GM23338 (cell line): ENCODE data around the gene VCX2. TPM values are rescaled to one million over a fixed set of nuclear protein-coding genes. Genes with fewer than 3 reads are reported as not detected.

ENCODE experiments used
- ATAC-seq: fragments of 200-7000 bp; cut with Tn5 transposase; 3 replicates; pipeline ENCODE4 v1.9.1; 2020
- DNase-seq: peaks from one replicate; pipeline ENCODE4 v3.0.0-alpha.2; 2015; ENCODE audit warnings: low spot score
- H2AFZ ChIP-seq: fragments of 200-600 bp; sonication (generic); 2 replicates; pipeline ENCODE4 v1.8.0; 2016; ENCODE audit warnings: antibody characterized with exemption, mild to moderate bottlenecking, moderate library complexity
- H3F3A ChIP-seq: fragments of 200-600 bp; sonication (generic); replicated peaks from 2 replicates; pipeline ENCODE4 v1.8.0; 2017; ENCODE audit warnings: antibody characterized with exemption, mixed run types, low read depth
- H3K27ac ChIP-seq: fragments of 200-600 bp; sonication (generic); 2 replicates; pipeline ENCODE4 v1.6.1; 2016; ENCODE audit warnings: low read depth
- H3K27me3 ChIP-seq: fragments of 200-600 bp; sonication (generic); 2 replicates; pipeline ENCODE4 v1.8.0; 2016; ENCODE audit warnings: mild to moderate bottlenecking, mixed run types, moderate library complexity; ENCODE audit not compliant: insufficient read depth
- H3K36me3 ChIP-seq: fragments of 200-600 bp; sonication (generic); 2 replicates; pipeline ENCODE4 v1.8.0; 2016; ENCODE audit warnings: mild to moderate bottlenecking; ENCODE audit not compliant: insufficient read depth
- H3K4me1 ChIP-seq: fragments of 200-600 bp; sonication (generic); 2 replicates; pipeline ENCODE4 v1.8.0; 2016; ENCODE audit warnings: mild to moderate bottlenecking, moderate library complexity; ENCODE audit not compliant: insufficient read depth
- H3K4me2 ChIP-seq: fragments of 200-600 bp; sonication (generic); 2 replicates; pipeline ENCODE4 v1.7.1; 2017; ENCODE audit warnings: mixed run types
- H3K4me3 ChIP-seq: fragments of 200-600 bp; sonication (generic); 2 replicates; pipeline ENCODE4 v1.6.1; 2016; ENCODE audit warnings: mixed run types
- H3K79me2 ChIP-seq: fragments of 200-600 bp; sonication (generic); replicated peaks from 2 replicates; pipeline ENCODE4 v1.8.0; 2017; ENCODE audit warnings: mild to moderate bottlenecking; ENCODE audit not compliant: insufficient read depth
- H3K9me2 ChIP-seq: fragments of 200-600 bp; sonication (generic); 2 replicates; pipeline ENCODE4 v1.8.0; 2017; ENCODE audit not compliant: insufficient read depth
- H4K20me1 ChIP-seq: fragments of 200-600 bp; sonication (generic); replicated peaks from 2 replicates; pipeline ENCODE4 v1.8.0; 2017; ENCODE audit warnings: mild to moderate bottlenecking; ENCODE audit not compliant: insufficient read depth
- H3K27ac Mint-ChIP-seq: 2 replicates; pipeline ENCODE4 v1.8.0; 2020; ENCODE audit warnings: inconsistent platforms, mild to moderate bottlenecking, moderate library complexity, mixed read lengths
- H3K27me3 Mint-ChIP-seq: 3 replicates; pipeline ENCODE4 v1.8.0; 2022; ENCODE audit warnings: low read depth, mild to moderate bottlenecking, moderate library complexity, mixed read lengths, inconsistent platforms; ENCODE audit not compliant: insufficient read depth, poor library complexity
- H3K36me3 Mint-ChIP-seq: 3 replicates; pipeline ENCODE4 v1.8.0; 2021; ENCODE audit warnings: low read depth, mild to moderate bottlenecking, inconsistent platforms, moderate library complexity, mixed read lengths
- H3K4me1 Mint-ChIP-seq: 3 replicates; pipeline ENCODE4 v1.8.0; 2020; ENCODE audit warnings: mild to moderate bottlenecking, inconsistent platforms, mixed read lengths
- H3K4me3 Mint-ChIP-seq: 3 replicates; pipeline ENCODE4 v1.8.0; 2021; ENCODE audit warnings: moderate library complexity, mild to moderate bottlenecking, inconsistent platforms, mixed read lengths
- H3K9me3 Mint-ChIP-seq: 3 replicates; pipeline ENCODE4 v1.8.0; 2020; ENCODE audit warnings: moderate library complexity, mild to moderate bottlenecking, inconsistent platforms, mixed read lengths
- CTCF ChIP-seq, 2 experiments: fragments of 200-600 bp in 1 of 2; sonication (generic) in 1 of 2; conservative IDR thresholded peaks; 2 replicates each; pipeline versions ENCODE4 v1.5.1 to v1.6.1; 2016 to 2017; ENCODE audit warnings: antibody characterized with exemption in 2 of 2, low read depth in 2 of 2, mild to moderate bottlenecking in 2 of 2, moderate library complexity in 1 of 2
- ETS1 ChIP-seq: IDR thresholded peaks from 2 replicates; pipeline ENCODE4 v1.6.1; 2016; ENCODE audit warnings: antibody characterized with exemption
- POLR2AphosphoS5 ChIP-seq: IDR thresholded peaks from 2 replicates; pipeline ENCODE4 v1.6.1; 2016; ENCODE audit warnings: antibody characterized with exemption, low read depth
- REST ChIP-seq: IDR thresholded peaks from one replicate; pipeline ENCODE4 v1.6.1; 2018; ENCODE audit warnings: antibody characterized with exemption; ENCODE audit not compliant: unreplicated experiment
- ZNF331 ChIP-seq: fragments of 250-450 bp; sonication (Bioruptor Pico); IDR thresholded peaks from 2 replicates; pipeline ENCODE4 v1.5.0; 2020; ENCODE audit warnings: low read depth, mild to moderate bottlenecking, moderate library complexity
- ZNF462 ChIP-seq: fragments of 250-450 bp; sonication (Bioruptor Pico); IDR thresholded peaks from 2 replicates; pipeline ENCODE4 v1.5.0; 2020; ENCODE audit warnings: mild to moderate bottlenecking, moderate library complexity
- polyA plus RNA-seq: library from polyadenylated mRNA; unstranded; fragments of >200 nt; fragmentation: Nextera tagmentation; extraction: Ambion mirVana; gene quantifications from 2 replicates; pipeline ENCODE4 v1.2.1, GENCODE V29; 2016
- total RNA-seq: library from RNA; depleted of rRNA; stranded (reverse); fragments of >200 nt; shearing (Covaris generic); gene quantifications from 2 replicates; pipeline ENCODE4 v1.2.3, GENCODE V29; 2014

VCX2 gene
- total and polyA plus RNA-seq, 2 experiments from 2014 or later: not detected

- no peak for TF ChIP-seq ZNF462 (CRISPR knock-in tag)
- TF ChIP-seq REST: no peak
- TF ChIP-seq POLR2AphosphoS5: no peak
- TF ChIP-seq ZNF331: no peak
- no peak for TF ChIP-seq CTCF (conservative IDR thresholded peaks at IDR 0.05; ENCODE audit: low read depth in 2 of 2)
- no peak for TF ChIP-seq ETS1
- H3K9me2 ChIP-seq: no peaks in the 10 kb centered on the region
- H3K79me2 ChIP-seq: no peaks in the 10 kb centered on the region
- ATAC-seq: no peak
- no peaks in the 10 kb centered on the region for H3K4me1 ChIP-seq
- H3K27ac Mint-ChIP-seq: no peak overlapping the region
- H3K27me3 Mint-ChIP-seq: no peaks in the 10 kb centered on the region
- no peaks in the 10 kb centered on the region for H3F3A ChIP-seq
- H3K9me3 Mint-ChIP-seq: peaks cover 2% of the 10 kb centered on the region; the same call in 1 of the 3 replicates
- H3K4me3 Mint-ChIP-seq: no peak overlapping the region
- peaks cover 11% of the 10 kb centered on the region for H3K4me1 Mint-ChIP-seq
- H3K4me2 ChIP-seq: no peak overlapping the region
- no peaks in the 10 kb centered on the region for H3K36me3 Mint-ChIP-seq
- no peaks in the 10 kb centered on the region for H3K36me3 ChIP-seq
- no peaks in the 10 kb centered on the region for H4K20me1 ChIP-seq
- H2AFZ ChIP-seq: no peak overlapping the region
- no peak overlapping the region for H3K27ac ChIP-seq
- no peak overlapping the region for H3K4me3 ChIP-seq
- no peak for DNase-seq
- H3K27me3 ChIP-seq: no peaks in the 10 kb centered on the region
Measured at GRCh38 chrX:8138252-8138651, 32.8 kb downstream of the VCX2 start.
